GM12878 (cell line): ENCODE data around the gene ACVR1B.

Experiments
- EZH2 ChIP-seq: IDR thresholded peaks from 2 replicates; pipeline ENCODE4 v1.6.1; 2012; ENCODE audit warnings: low read depth, mild to moderate bottlenecking, control low read depth, inconsistent platforms, low read length, borderline replicate concordance; ENCODE audit not compliant: control insufficient read depth
- HDAC2 ChIP-seq: fragments of 200-600 bp; sonication (generic); IDR thresholded peaks from 2 replicates; pipeline ENCODE4 v1.6.1; 2017
- HDGF ChIP-seq: fragments of 450-650 bp; IDR thresholded peaks from 2 replicates; pipeline ENCODE4 v1.6.1; 2016; ENCODE audit warnings: antibody characterized with exemption
- POLR2A ChIP-seq: IDR thresholded peaks from 2 replicates; pipeline ENCODE4 v1.6.1; 2011; ENCODE audit warnings: low read depth, mild to moderate bottlenecking, low read length
- SRF ChIP-seq, 2 experiments: IDR thresholded peaks; 2 replicates each; pipeline ENCODE4 v1.6.1; 2011; ENCODE audit warnings: low read depth in 2 of 2, low read length in 2 of 2, mild to moderate bottlenecking in 1 of 2, moderate library complexity in 1 of 2
- WRNIP1 ChIP-seq: IDR thresholded peaks from 2 replicates; pipeline ENCODE4 v1.6.1; 2011; ENCODE audit warnings: low read depth, low read length, improper control_type of control experiment, borderline replicate concordance
- TF ChIP-seq, protein P1 (sequence below), 3 experiments: IDR thresholded peaks in 2 of 3; conservative IDR thresholded peaks in 1 of 3; 2 replicates each; pipeline ENCODE4 v1.5.1; 2011; ENCODE audit warnings: low read depth in 3 of 3, low read length in 3 of 3, mild to moderate bottlenecking in 3 of 3, control low read depth in 2 of 3, moderate library complexity in 2 of 3, inconsistent platforms in 1 of 3, mixed read lengths in 1 of 3; ENCODE audit not compliant: control insufficient read depth in 2 of 3, insufficient read depth in 1 of 3; ENCODE audit errors: extremely low read depth in 1 of 3
- TF ChIP-seq, protein P2 (sequence below): IDR thresholded peaks from 2 replicates; pipeline ENCODE4 v1.6.1; 2012; ENCODE audit warnings: low read depth, low read length, improper control_type of control experiment
- TF ChIP-seq, protein P3 (sequence below): fragments of 450-650 bp; IDR thresholded peaks from 2 replicates; pipeline ENCODE4 v1.6.1; 2016; ENCODE audit warnings: mild to moderate bottlenecking, moderate library complexity, borderline replicate concordance

DNA sequence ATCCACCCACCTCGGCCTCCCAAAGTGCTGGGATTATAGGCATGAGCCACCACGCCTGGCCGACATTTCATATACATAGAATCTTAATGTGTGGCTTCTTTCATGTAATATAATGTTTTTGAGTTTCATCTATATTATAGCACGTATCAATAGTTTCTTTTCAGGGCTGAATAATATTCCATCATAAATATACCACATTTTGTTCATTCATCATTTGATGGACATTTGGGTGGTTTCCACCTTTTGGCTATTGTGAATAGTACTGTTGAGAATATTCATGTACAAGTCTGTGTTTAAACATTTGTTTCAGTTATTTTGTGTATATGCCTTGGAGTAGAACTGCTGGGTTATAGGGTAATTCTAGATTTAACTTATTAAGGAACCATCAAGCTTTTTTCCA lies 12.0 kb downstream of the ACVR1B start:
- TF ChIP-seq HDAC2 = no peak
- TF ChIP-seq, protein P1, sequence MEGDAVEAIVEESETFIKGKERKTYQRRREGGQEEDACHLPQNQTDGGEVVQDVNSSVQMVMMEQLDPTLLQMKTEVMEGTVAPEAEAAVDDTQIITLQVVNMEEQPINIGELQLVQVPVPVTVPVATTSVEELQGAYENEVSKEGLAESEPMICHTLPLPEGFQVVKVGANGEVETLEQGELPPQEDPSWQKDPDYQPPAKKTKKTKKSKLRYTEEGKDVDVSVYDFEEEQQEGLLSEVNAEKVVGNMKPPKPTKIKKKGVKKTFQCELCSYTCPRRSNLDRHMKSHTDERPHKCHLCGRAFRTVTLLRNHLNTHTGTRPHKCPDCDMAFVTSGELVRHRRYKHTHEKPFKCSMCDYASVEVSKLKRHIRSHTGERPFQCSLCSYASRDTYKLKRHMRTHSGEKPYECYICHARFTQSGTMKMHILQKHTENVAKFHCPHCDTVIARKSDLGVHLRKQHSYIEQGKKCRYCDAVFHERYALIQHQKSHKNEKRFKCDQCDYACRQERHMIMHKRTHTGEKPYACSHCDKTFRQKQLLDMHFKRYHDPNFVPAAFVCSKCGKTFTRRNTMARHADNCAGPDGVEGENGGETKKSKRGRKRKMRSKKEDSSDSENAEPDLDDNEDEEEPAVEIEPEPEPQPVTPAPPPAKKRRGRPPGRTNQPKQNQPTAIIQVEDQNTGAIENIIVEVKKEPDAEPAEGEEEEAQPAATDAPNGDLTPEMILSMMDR (IDR thresholded peaks at IDR 0.05 in 2 of 3, conservative IDR thresholded peaks at IDR 0.05 in 1 of 3; ENCODE audit: control insufficient read depth in 2 of 3, extremely low read depth in 1 of 3, insufficient read depth in 1 of 3, low read depth in 3 of 3, low read length in 3 of 3) = no peak
- no peak for TF ChIP-seq POLR2A
- TF ChIP-seq, protein P2, sequence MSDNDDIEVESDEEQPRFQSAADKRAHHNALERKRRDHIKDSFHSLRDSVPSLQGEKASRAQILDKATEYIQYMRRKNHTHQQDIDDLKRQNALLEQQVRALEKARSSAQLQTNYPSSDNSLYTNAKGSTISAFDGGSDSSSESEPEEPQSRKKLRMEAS = no peak
- no peak for TF ChIP-seq HDGF
- TF ChIP-seq SRF (IDR thresholded peaks at IDR 0.05; ENCODE audit: low read depth in 2 of 2, low read length in 2 of 2) = no peak
- TF ChIP-seq, protein P3, sequence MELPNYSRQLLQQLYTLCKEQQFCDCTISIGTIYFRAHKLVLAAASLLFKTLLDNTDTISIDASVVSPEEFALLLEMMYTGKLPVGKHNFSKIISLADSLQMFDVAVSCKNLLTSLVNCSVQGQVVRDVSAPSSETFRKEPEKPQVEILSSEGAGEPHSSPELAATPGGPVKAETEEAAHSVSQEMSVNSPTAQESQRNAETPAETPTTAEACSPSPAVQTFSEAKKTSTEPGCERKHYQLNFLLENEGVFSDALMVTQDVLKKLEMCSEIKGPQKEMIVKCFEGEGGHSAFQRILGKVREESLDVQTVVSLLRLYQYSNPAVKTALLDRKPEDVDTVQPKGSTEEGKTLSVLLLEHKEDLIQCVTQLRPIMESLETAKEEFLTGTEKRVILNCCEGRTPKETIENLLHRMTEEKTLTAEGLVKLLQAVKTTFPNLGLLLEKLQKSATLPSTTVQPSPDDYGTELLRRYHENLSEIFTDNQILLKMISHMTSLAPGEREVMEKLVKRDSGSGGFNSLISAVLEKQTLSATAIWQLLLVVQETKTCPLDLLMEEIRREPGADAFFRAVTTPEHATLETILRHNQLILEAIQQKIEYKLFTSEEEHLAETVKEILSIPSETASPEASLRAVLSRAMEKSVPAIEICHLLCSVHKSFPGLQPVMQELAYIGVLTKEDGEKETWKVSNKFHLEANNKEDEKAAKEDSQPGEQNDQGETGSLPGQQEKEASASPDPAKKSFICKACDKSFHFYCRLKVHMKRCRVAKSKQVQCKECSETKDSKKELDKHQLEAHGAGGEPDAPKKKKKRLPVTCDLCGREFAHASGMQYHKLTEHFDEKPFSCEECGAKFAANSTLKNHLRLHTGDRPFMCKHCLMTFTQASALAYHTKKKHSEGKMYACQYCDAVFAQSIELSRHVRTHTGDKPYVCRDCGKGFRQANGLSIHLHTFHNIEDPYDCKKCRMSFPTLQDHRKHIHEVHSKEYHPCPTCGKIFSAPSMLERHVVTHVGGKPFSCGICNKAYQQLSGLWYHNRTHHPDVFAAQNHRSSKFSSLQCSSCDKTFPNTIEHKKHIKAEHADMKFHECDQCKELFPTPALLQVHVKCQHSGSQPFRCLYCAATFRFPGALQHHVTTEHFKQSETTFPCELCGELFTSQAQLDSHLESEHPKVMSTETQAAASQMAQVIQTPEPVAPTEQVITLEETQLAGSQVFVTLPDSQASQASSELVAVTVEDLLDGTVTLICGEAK = no peak
- TF ChIP-seq EZH2 = no peak
- TF ChIP-seq WRNIP1 = no peak
